GM12878 (cell line): ENCODE data around the gene GET3. TPM values are rescaled to one million over a fixed set of nuclear protein-coding genes. Genes with fewer than 3 reads are reported as not detected.

Experiments
- ATF7 ChIP-seq: fragments of 450-650 bp; IDR thresholded peaks from 2 replicates; pipeline ENCODE4 v1.6.1; 2016; ENCODE audit warnings: low read depth, mild to moderate bottlenecking
- BCL11A ChIP-seq: IDR thresholded peaks from 2 replicates; pipeline ENCODE4 v1.6.1; 2011; ENCODE audit warnings: low read depth, low read length
- BMI1 ChIP-seq: fragments of 450-650 bp; IDR thresholded peaks from 2 replicates; pipeline ENCODE4 v1.6.1; 2016; ENCODE audit warnings: mild to moderate bottlenecking, moderate library complexity, borderline replicate concordance
- CBFB ChIP-seq: IDR thresholded peaks from 2 replicates; pipeline ENCODE4 v1.6.1; 2016; ENCODE audit warnings: antibody characterized with exemption, low read depth
- CEBPB ChIP-seq, 2 experiments: fragments of 150-350 bp in 1 of 2; IDR thresholded peaks; 2 replicates each; pipeline ENCODE4 v1.6.1; 2012 to 2014; ENCODE audit warnings: low read depth in 2 of 2, low read length in 2 of 2, borderline replicate concordance in 1 of 2, inconsistent platforms in 1 of 2
- CHD2 ChIP-seq: IDR thresholded peaks from 2 replicates; pipeline ENCODE4 v1.6.1; 2011; ENCODE audit warnings: low read depth, low read length, improper control_type of control experiment, borderline replicate concordance
- CUX1 ChIP-seq: IDR thresholded peaks from 2 replicates; pipeline ENCODE4 v1.6.1; 2012; ENCODE audit warnings: improper control_type of control experiment, low read depth, low read length; ENCODE audit not compliant: insufficient replicate concordance
- EED ChIP-seq: sonication (generic); IDR thresholded peaks from 2 replicates; pipeline ENCODE4 v1.6.1; 2016; ENCODE audit warnings: antibody characterized with exemption, low read depth
- ELK1 ChIP-seq: IDR thresholded peaks from 2 replicates; pipeline ENCODE4 v1.6.1; 2012; ENCODE audit warnings: low read depth, low read length, improper control_type of control experiment
- EP300 ChIP-seq, 2 experiments: fragments of 150-350 bp in 1 of 2; IDR thresholded peaks; 2 replicates each; pipeline ENCODE4 v1.6.1; 2011 to 2012; ENCODE audit warnings: low read depth in 2 of 2, low read length in 2 of 2, borderline replicate concordance in 1 of 2, improper control_type of control experiment in 1 of 2, inconsistent platforms in 1 of 2; ENCODE audit not compliant: control insufficient read depth in 1 of 2
- HSF1 ChIP-seq: fragments of 150-350 bp; IDR thresholded peaks from 2 replicates; pipeline ENCODE4 v1.6.1; 2014; ENCODE audit warnings: mild to moderate bottlenecking, low read depth, low read length
- JUND ChIP-seq: IDR thresholded peaks from 2 replicates; pipeline ENCODE4 v1.6.1; 2012; ENCODE audit warnings: low read depth, mild to moderate bottlenecking, low read length, improper control_type of control experiment, moderate library complexity
- KLF5 ChIP-seq: fragments of 450-650 bp; IDR thresholded peaks from 2 replicates; pipeline ENCODE4 v1.6.1; 2014; ENCODE audit warnings: mild to moderate bottlenecking; ENCODE audit not compliant: partially characterized antibody
- MEF2A ChIP-seq: IDR thresholded peaks from 2 replicates; pipeline ENCODE4 v1.6.1; 2011; ENCODE audit warnings: low read depth, mild to moderate bottlenecking, low read length, moderate library complexity; ENCODE audit not compliant: insufficient read depth
- NRF1 ChIP-seq: conservative IDR thresholded peaks from 2 replicates; pipeline ENCODE4 v1.6.1; 2011; ENCODE audit warnings: mild to moderate bottlenecking, low read depth, low read length, improper control_type of control experiment
- POLR2AphosphoS5 ChIP-seq: IDR thresholded peaks from 2 replicates; pipeline ENCODE4 v1.6.1; 2011; ENCODE audit warnings: mild to moderate bottlenecking, low read length, inconsistent platforms
- RB1 ChIP-seq: fragments of 450-650 bp; formaldehyde crosslinking; IDR thresholded peaks from 2 replicates; pipeline ENCODE4 v1.6.1; 2017; ENCODE audit warnings: mild to moderate bottlenecking, borderline replicate concordance
- SP1 ChIP-seq: IDR thresholded peaks from one replicate; pipeline ENCODE4 v1.6.1; 2011; ENCODE audit warnings: low read depth, low read length
- TCF12 ChIP-seq: IDR thresholded peaks from 2 replicates; pipeline ENCODE4 v1.6.1; 2011; ENCODE audit warnings: low read depth, mild to moderate bottlenecking, low read length
- YBX1 ChIP-seq: fragments of 450-650 bp; IDR thresholded peaks from 2 replicates; pipeline ENCODE4 v1.6.1; 2016; ENCODE audit warnings: antibody characterized with exemption
- YY1 ChIP-seq: IDR thresholded peaks from 2 replicates; pipeline ENCODE4 v1.6.1; 2011; ENCODE audit warnings: low read depth, mild to moderate bottlenecking, low read length
- ZBED1 ChIP-seq: IDR thresholded peaks from 2 replicates; pipeline ENCODE4 v1.6.1; 2016; ENCODE audit warnings: borderline replicate concordance
- ZZZ3 ChIP-seq: IDR thresholded peaks from 2 replicates; pipeline ENCODE4 v1.6.1; 2011; ENCODE audit warnings: low read depth; ENCODE audit not compliant: control insufficient read depth, insufficient read length
- polyA plus RNA-seq, 11 experiments: library from polyadenylated mRNA; depleted of rRNA in 4 of 11; unstranded in 6 of 11; stranded (reverse) in 5 of 11; fragments of >200 nt; fragmentation: Nextera tagmentation in 4 of 11; fragmentation: Illumina TruSeq in 1 of 11; extraction: Ambion mirVana in 4 of 11; extraction: Trizol in 1 of 11; gene quantifications; 1 replicate in 1 of 11; 2 replicates in 10 of 11; pipeline versions ENCODE4 v1.2.1 to v1.2.3, GENCODE V29; 2011 to 2016; ENCODE audit warnings: inconsistent platforms in 2 of 11, missing spikeins in 2 of 11, low read depth in 1 of 11
- total RNA-seq, 4 experiments: library from RNA; depleted of rRNA in 3 of 4; stranded (reverse); fragments of >200 nt in 3 of 4; fragmentation: Illumina TruSeq in 1 of 4; extraction: Trizol in 1 of 4; gene quantifications; 2 replicates each; pipeline versions ENCODE4 v1.2.1 to v1.2.3, GENCODE V29; 2013 to 2021

GET3 gene
- total and polyA plus RNA-seq, 10 of the 15 experiments (the other 5 are each of a cell fraction or from before 2014, with no cell fraction given): 14.5 to 144 (median 97.2) TPM

GRCh38 chr19:12782424-12783290 is 45.4 kb downstream of the GET3 start (continued):
- TF ChIP-seq NRF1 (no peak; the same call in none of the 2 replicates), CHD2 (peak; percentile 86), ELK1 (peak; percentile 74), BCL11A (peak; percentile 14; the same call in 1 of the 2 replicates), JUND (peak; percentile 11; the same call in 1 of the 2 replicates), ZZZ3 (no peak), CEBPB (IDR thresholded peaks at IDR 0.05; ENCODE audit: borderline replicate concordance in 1 of 2, low read depth in 2 of 2, low read length in 2 of 2) (peak in 1 of 2 experiments; percentile 51; a peak in 1 of 4 replicates), HSF1 (no peak), KLF5 (peak; percentile 54), YY1 (peak; percentile 54), ATF7 (no peak), ZBED1 (peak; percentile 22; the same call in 1 of the 2 replicates), CBFB (no peak), EED (peak; percentile 95), CUX1 (no peak), EP300 (IDR thresholded peaks at IDR 0.05; ENCODE audit: borderline replicate concordance in 1 of 2, control insufficient read depth in 1 of 2, low read depth in 2 of 2, low read length in 2 of 2) (peak; percentile 80 to 81), MEF2A (0 out of 2 replicates have a peak, but pooled peaks have one; percentile 39), TCF12 (peak; percentile 65; the same call in 1 of the 2 replicates), RB1 (peak; percentile 88; the same call in 1 of the 2 replicates), SP1 (peak; percentile 79), POLR2AphosphoS5 (no peak; the same call in 1 of the 2 replicates), BMI1 (peak; percentile 97), YBX1 (no peak)
